Measurements from ENCODE around the gene KIF6.

KIF6 gene

DNA sequence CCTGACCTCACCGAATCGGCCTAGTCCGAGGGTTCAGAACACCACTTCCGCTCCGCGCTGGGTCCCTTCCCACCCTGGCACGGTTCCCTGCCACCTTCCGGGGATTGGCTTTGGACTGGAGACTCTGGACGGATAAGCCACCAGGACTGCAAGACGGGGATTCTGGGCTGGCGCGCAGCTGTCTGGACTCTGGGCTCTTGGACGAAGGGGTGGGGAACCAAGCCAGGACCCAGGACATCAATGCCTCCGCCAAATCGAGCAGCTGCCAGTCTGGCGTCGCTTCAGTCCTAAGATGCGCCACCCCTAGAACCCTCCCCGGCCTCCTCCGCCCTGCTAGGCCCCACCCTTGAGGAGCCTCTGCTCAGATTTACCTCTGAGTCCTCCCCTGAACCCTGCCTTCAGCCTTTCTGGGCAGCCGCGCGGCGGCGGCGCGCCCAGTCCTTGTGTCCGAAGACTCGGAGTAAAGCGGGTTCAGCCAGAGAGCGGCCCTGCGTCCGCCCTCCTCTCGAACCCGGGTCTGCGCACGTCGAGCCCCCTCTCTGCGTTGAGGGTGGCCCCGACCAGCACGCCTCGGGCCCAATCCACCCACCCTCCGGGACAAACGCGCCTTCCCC is 412.2 kb downstream of the KIF6 start:
- Histone ChIP-seq H3K9me2 (replicated peaks; ENCODE audit: low read depth, low read length) (no peaks in the 10 kb centered on the region), H3K36me3 (ENCODE audit: insufficient read depth, low read length) (no peaks in the 10 kb centered on the region), H3K9ac (ENCODE audit: low read depth, low read length, poor library complexity, severe bottlenecking) (no peak overlapping the region), H3F3A (ENCODE audit: low read depth) (no peaks in the 10 kb centered on the region), H3K4me3 (ENCODE audit: low read length, poor library complexity, severe bottlenecking) (no peak overlapping the region), H3K9me3 (ENCODE audit: insufficient read depth, low read depth, low read length) (no peaks in the 10 kb centered on the region), H4K20me1 (ENCODE audit: insufficient read depth, low read length, poor library complexity, severe bottlenecking) (no peaks in the 10 kb centered on the region), H3K79me2 (ENCODE audit: insufficient read depth, low read length) (no peaks in the 10 kb centered on the region), H3K4me2 (ENCODE audit: low read depth, low read length, poor library complexity, severe bottlenecking) (no peak overlapping the region), H3K4me1 (ENCODE audit: insufficient read depth, low read length, poor library complexity, severe bottlenecking) (peaks cover 12% of the 10 kb centered on the region), H3K27me3 (ENCODE audit: insufficient read depth, low read length, poor library complexity, severe bottlenecking) (no peaks in the 10 kb centered on the region), H2AFZ (ENCODE audit: low read length) (no peak overlapping the region)
- TF ChIP-seq EZH2phosphoT487 (IDR thresholded peaks at IDR 0.05; ENCODE audit: borderline replicate concordance) = no peak
- TF ChIP-seq, protein P1, sequence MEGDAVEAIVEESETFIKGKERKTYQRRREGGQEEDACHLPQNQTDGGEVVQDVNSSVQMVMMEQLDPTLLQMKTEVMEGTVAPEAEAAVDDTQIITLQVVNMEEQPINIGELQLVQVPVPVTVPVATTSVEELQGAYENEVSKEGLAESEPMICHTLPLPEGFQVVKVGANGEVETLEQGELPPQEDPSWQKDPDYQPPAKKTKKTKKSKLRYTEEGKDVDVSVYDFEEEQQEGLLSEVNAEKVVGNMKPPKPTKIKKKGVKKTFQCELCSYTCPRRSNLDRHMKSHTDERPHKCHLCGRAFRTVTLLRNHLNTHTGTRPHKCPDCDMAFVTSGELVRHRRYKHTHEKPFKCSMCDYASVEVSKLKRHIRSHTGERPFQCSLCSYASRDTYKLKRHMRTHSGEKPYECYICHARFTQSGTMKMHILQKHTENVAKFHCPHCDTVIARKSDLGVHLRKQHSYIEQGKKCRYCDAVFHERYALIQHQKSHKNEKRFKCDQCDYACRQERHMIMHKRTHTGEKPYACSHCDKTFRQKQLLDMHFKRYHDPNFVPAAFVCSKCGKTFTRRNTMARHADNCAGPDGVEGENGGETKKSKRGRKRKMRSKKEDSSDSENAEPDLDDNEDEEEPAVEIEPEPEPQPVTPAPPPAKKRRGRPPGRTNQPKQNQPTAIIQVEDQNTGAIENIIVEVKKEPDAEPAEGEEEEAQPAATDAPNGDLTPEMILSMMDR (conservative IDR thresholded peaks at IDR 0.05; ENCODE audit: low read length) = no peak

GRCh38 chr6:39310542-39310941 is 414.7 kb downstream of the KIF6 start:
- H3K9me2 ChIP-seq (replicated peaks; ENCODE audit: low read depth, low read length) = no peaks in the 10 kb centered on the region
- no peaks in the 10 kb centered on the region for H4K20me1 ChIP-seq (ENCODE audit: insufficient read depth, low read length, poor library complexity, severe bottlenecking)
- H3K79me2 ChIP-seq (ENCODE audit: insufficient read depth, low read length) = no peaks in the 10 kb centered on the region
- no peaks in the 10 kb centered on the region for H3F3A ChIP-seq (ENCODE audit: low read depth)
- no peaks in the 10 kb centered on the region for H3K9me3 ChIP-seq (ENCODE audit: insufficient read depth, low read depth, low read length)
- no peaks in the 10 kb centered on the region for H3K36me3 ChIP-seq (ENCODE audit: insufficient read depth, low read length)
- TF ChIP-seq, protein P1 (conservative IDR thresholded peaks at IDR 0.05; ENCODE audit: low read length) = no peak
- TF ChIP-seq EZH2phosphoT487 (IDR thresholded peaks at IDR 0.05; ENCODE audit: borderline replicate concordance) = no peak
- peaks cover 12% of the 10 kb centered on the region for H3K4me1 ChIP-seq (ENCODE audit: insufficient read depth, low read length, poor library complexity, severe bottlenecking)
- H3K4me3 ChIP-seq (ENCODE audit: low read length, poor library complexity, severe bottlenecking) = no peak overlapping the region
- no peak overlapping the region for H3K9ac ChIP-seq (ENCODE audit: low read depth, low read length, poor library complexity, severe bottlenecking)
- peak overlapping the region; percentile 4 for H3K4me2 ChIP-seq (ENCODE audit: low read depth, low read length, poor library complexity, severe bottlenecking)
- H2AFZ ChIP-seq (ENCODE audit: low read length) = no peak overlapping the region
- no peaks in the 10 kb centered on the region for H3K27me3 ChIP-seq (ENCODE audit: insufficient read depth, low read length, poor library complexity, severe bottlenecking)

- H3K4me1 ChIP-seq (ENCODE audit: insufficient read depth, low read length, poor library complexity, severe bottlenecking) = peaks cover 12% of the 10 kb centered on the region
- H3K4me3 ChIP-seq (ENCODE audit: low read length, poor library complexity, severe bottlenecking) = no peak overlapping the region
- no peaks in the 10 kb centered on the region for H3K36me3 ChIP-seq (ENCODE audit: insufficient read depth, low read length)
- H2AFZ ChIP-seq (ENCODE audit: low read length) = 0 out of 2 replicates have a peak overlapping the region, but pooled peaks have one; percentile 8
- H3K9me2 ChIP-seq (replicated peaks; ENCODE audit: low read depth, low read length) = no peaks in the 10 kb centered on the region
- H3K4me2 ChIP-seq (ENCODE audit: low read depth, low read length, poor library complexity, severe bottlenecking) = peak overlapping the region; percentile 4
- no peaks in the 10 kb centered on the region for H3F3A ChIP-seq (ENCODE audit: low read depth)
- H3K9ac ChIP-seq (ENCODE audit: low read depth, low read length, poor library complexity, severe bottlenecking) = no peak overlapping the region
- H3K27me3 ChIP-seq (ENCODE audit: insufficient read depth, low read length, poor library complexity, severe bottlenecking) = no peaks in the 10 kb centered on the region
- H4K20me1 ChIP-seq (ENCODE audit: insufficient read depth, low read length, poor library complexity, severe bottlenecking) = no peaks in the 10 kb centered on the region
- no peaks in the 10 kb centered on the region for H3K9me3 ChIP-seq (ENCODE audit: insufficient read depth, low read depth, low read length)
- TF ChIP-seq, protein P1 (conservative IDR thresholded peaks at IDR 0.05; ENCODE audit: low read length) = peak; percentile 94
- TF ChIP-seq EZH2phosphoT487 (IDR thresholded peaks at IDR 0.05; ENCODE audit: borderline replicate concordance) = no peak
- H3K79me2 ChIP-seq (ENCODE audit: insufficient read depth, low read length) = no peaks in the 10 kb centered on the region
Observed at GRCh38 chr6:39309942-39310531, 415.2 kb downstream of the KIF6 start.

All from Loucy (cell line).